ENCODE results near the gene MTHFSD.

The MTHFSD gene

GRCh38 chr16:86507173-86508027, 47.6 kb downstream of the MTHFSD start:
- TF ChIP-seq, protein P1, sequence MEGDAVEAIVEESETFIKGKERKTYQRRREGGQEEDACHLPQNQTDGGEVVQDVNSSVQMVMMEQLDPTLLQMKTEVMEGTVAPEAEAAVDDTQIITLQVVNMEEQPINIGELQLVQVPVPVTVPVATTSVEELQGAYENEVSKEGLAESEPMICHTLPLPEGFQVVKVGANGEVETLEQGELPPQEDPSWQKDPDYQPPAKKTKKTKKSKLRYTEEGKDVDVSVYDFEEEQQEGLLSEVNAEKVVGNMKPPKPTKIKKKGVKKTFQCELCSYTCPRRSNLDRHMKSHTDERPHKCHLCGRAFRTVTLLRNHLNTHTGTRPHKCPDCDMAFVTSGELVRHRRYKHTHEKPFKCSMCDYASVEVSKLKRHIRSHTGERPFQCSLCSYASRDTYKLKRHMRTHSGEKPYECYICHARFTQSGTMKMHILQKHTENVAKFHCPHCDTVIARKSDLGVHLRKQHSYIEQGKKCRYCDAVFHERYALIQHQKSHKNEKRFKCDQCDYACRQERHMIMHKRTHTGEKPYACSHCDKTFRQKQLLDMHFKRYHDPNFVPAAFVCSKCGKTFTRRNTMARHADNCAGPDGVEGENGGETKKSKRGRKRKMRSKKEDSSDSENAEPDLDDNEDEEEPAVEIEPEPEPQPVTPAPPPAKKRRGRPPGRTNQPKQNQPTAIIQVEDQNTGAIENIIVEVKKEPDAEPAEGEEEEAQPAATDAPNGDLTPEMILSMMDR (conservative IDR thresholded peaks at IDR 0.05): no peak
- no peak overlapping the region for H3K27ac ChIP-seq

GRCh38 chr16:86505899-86506864, 48.9 kb downstream of the MTHFSD start:
- H3K27ac ChIP-seq: no peak overlapping the region
- TF ChIP-seq, protein P1 (conservative IDR thresholded peaks at IDR 0.05): no peak

DNA sequence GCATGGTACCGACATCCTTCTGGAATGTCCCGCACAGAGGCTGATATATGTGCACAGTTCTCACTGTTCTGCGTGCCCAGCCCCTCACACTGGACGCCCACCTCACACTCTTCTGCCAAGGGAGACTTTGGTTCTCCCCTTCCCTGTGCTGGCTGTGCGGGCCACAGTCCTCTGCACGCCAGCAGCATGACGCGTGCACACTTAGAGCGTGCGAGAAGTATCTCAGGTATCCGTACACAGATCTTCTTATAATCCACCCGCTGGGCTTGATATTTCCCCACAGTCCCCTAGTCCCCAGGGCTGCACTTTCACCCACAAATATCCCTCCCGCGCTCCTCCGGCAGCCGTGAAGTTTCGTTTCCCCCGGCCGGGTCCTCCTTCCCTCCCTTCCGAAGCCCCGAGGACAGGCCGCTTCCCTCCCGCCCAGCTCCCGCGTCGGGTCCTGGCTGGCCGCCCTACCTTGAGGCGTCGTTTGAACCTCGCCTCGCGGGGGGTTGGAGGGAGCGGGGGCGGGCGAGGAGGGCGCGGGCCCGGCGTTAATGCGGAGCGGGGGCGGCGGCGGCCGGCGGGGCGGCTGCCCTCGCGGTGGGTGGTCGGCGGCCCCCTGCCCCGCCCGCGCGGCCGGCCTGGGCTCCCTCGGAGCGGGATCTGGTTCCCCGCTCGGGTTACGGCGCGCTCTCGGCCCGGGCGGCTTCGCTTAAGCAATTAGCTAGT, 49.7 kb downstream of the MTHFSD start:
- TF ChIP-seq, protein P1 (conservative IDR thresholded peaks at IDR 0.05): no peak
- no peak overlapping the region for H3K27ac ChIP-seq

- TF ChIP-seq, protein P1 (conservative IDR thresholded peaks at IDR 0.05): no peak
Measured at GRCh38 chr16:86504315-86505184, 50.5 kb downstream of the MTHFSD start.

DNA sequence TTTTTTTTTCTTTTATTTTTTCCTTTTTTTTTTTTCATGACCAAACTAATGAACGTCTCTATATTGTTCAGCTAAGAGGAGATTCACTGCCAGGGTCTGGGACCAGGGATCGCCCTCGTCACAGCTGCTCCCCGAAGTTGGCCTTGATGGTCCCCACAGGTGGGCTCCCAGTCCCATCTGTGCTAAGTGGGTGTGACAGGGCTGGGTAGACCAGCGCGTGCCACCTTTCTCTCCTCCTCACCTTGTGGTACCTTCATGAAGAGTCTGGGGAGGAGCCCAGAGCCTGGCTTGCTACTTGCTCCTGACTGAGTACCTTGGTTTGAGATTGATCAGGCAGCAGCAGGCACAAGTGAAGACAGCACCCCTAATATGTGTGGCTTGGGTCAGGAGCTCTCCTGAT, 51.2 kb downstream of the MTHFSD start:
- H3K27ac ChIP-seq: no peak overlapping the region
- TF ChIP-seq, protein P1 (conservative IDR thresholded peaks at IDR 0.05): no peak

More at GRCh38 chr16:86504315-86505184, 50.5 kb downstream of the MTHFSD start:
- no peak overlapping the region for H3K27ac ChIP-seq

GRCh38 chr16:86502856-86503748, 51.9 kb downstream of the MTHFSD start:
- TF ChIP-seq, protein P1 (conservative IDR thresholded peaks at IDR 0.05): no peak
- H3K27ac ChIP-seq: no peak overlapping the region

Data from VCaP (cell line).